HepG2 (cell line): ENCODE measurements around the gene FYTTD1. TPM values are rescaled to one million over a fixed set of nuclear protein-coding genes. Genes with fewer than 3 reads are reported as not detected.

Experiments used
- IKZF5 ChIP-seq: IDR thresholded peaks from 2 replicates; pipeline ENCODE4 v1.6.1; 2018; ENCODE audit warnings: missing genetic modification reagents, mild to moderate bottlenecking, missing compliant biosample characterization
- MBNL3 ChIP-seq: fragments of 250-450 bp; sonication (Bioruptor Pico); conservative IDR thresholded peaks from 2 replicates; pipeline ENCODE4 v1.8.0; 2022; ENCODE audit warnings: mild to moderate bottlenecking, inconsistent platforms
- MXI1 ChIP-seq: IDR thresholded peaks from 3 replicates; pipeline ENCODE4 v1.6.1; 2012; ENCODE audit warnings: low read depth, low read length, inconsistent platforms, borderline replicate concordance
- SKI ChIP-seq: fragments of 450-650 bp; IDR thresholded peaks from one replicate; pipeline ENCODE4 v1.6.1; 2018; ENCODE audit warnings: mild to moderate bottlenecking; ENCODE audit not compliant: partially characterized antibody
- U2AF2 ChIP-seq: fragments of 200-400 bp; formaldehyde crosslinking; IDR thresholded peaks from 2 replicates; pipeline ENCODE4 v1.6.1; 2017; ENCODE audit warnings: low read depth, mild to moderate bottlenecking, low read length
- USF2 ChIP-seq, 2 experiments: sonication (generic) in 1 of 2; formaldehyde crosslinking in 1 of 2; IDR thresholded peaks; 2 replicates each; pipeline versions ENCODE4 v1.5.1 to v1.6.1; 2011 to 2020; ENCODE audit warnings: borderline replicate concordance in 1 of 2, low read depth in 1 of 2, low read length in 1 of 2, mild to moderate bottlenecking in 1 of 2, missing genetic modification reagents in 1 of 2, moderate library complexity in 1 of 2
- YEATS4 ChIP-seq: sonication (generic); formaldehyde crosslinking; IDR thresholded peaks from 2 replicates; pipeline ENCODE4 v1.4.0; 2020; ENCODE audit warnings: missing genetic modification reagents, borderline replicate concordance
- ZFP1 ChIP-seq: IDR thresholded peaks from 2 replicates; pipeline ENCODE4 v1.6.1; 2016
- ZNF296 ChIP-seq: sonication (generic); formaldehyde crosslinking; conservative IDR thresholded peaks from 2 replicates; pipeline ENCODE4 v1.5.0; 2020; ENCODE audit warnings: mild to moderate bottlenecking, missing genetic modification reagents
- ZNF33B ChIP-seq: sonication (generic); formaldehyde crosslinking; IDR thresholded peaks from 2 replicates; pipeline ENCODE4 v1.5.1; 2020; ENCODE audit warnings: mild to moderate bottlenecking, missing genetic modification reagents
- ZNF788 ChIP-seq: sonication (generic); formaldehyde crosslinking; IDR thresholded peaks from 2 replicates; pipeline ENCODE4 v1.5.0; 2020; ENCODE audit warnings: mild to moderate bottlenecking, missing genetic modification reagents, borderline replicate concordance
- ZNF883 ChIP-seq: sonication (generic); formaldehyde crosslinking; IDR thresholded peaks from 2 replicates; pipeline ENCODE4 v1.5.1; 2020; ENCODE audit warnings: mild to moderate bottlenecking, missing genetic modification reagents; ENCODE audit errors: not compliant biosample characterization
- polyA plus RNA-seq, 8 experiments: library from polyadenylated mRNA; depleted of rRNA in 3 of 8; stranded (reverse) in 7 of 8; unstranded in 1 of 8; fragments of >200 nt; fragmentation: Illumina TruSeq in 4 of 8; extraction: Trizol in 4 of 8; gene quantifications; 2 replicates each; pipeline versions ENCODE4 v1.2.1 to v1.2.3, GENCODE V29; 2011 to 2016; ENCODE audit warnings: low read depth in 4 of 8, missing spikeins in 1 of 8, mixed read lengths in 1 of 8; ENCODE audit not compliant: insufficient read depth in 1 of 8
- total RNA-seq, 5 experiments: library from RNA; depleted of rRNA; stranded (reverse); fragments of >200 nt; fragmentation: Illumina TruSeq; extraction: Trizol; gene quantifications; 2 replicates each; pipeline ENCODE4 v1.2.3, GENCODE V29; 2016; ENCODE audit warnings: low read depth in 1 of 5
- TF ChIP-seq, protein P1 (sequence below): sonication (generic); formaldehyde crosslinking; IDR thresholded peaks from 2 replicates; pipeline ENCODE4 v1.5.0; 2020; ENCODE audit warnings: mild to moderate bottlenecking, missing genetic modification reagents
- TF ChIP-seq, protein P2 (sequence below): sonication (generic); formaldehyde crosslinking; IDR thresholded peaks from 2 replicates; pipeline ENCODE4 v1.4.0; 2020; ENCODE audit warnings: missing genetic modification reagents
- TF ChIP-seq, protein P3 (sequence below): sonication (generic); formaldehyde crosslinking; IDR thresholded peaks from 2 replicates; pipeline ENCODE4 v1.4.0; 2020; ENCODE audit warnings: low read depth, missing genetic modification reagents

The FYTTD1 gene
- total and polyA plus RNA-seq, 2 of the 13 experiments (the other 11 are each of a cell fraction or from before 2014, with no cell fraction given) = 6.5 to 28.8 TPM

DNA sequence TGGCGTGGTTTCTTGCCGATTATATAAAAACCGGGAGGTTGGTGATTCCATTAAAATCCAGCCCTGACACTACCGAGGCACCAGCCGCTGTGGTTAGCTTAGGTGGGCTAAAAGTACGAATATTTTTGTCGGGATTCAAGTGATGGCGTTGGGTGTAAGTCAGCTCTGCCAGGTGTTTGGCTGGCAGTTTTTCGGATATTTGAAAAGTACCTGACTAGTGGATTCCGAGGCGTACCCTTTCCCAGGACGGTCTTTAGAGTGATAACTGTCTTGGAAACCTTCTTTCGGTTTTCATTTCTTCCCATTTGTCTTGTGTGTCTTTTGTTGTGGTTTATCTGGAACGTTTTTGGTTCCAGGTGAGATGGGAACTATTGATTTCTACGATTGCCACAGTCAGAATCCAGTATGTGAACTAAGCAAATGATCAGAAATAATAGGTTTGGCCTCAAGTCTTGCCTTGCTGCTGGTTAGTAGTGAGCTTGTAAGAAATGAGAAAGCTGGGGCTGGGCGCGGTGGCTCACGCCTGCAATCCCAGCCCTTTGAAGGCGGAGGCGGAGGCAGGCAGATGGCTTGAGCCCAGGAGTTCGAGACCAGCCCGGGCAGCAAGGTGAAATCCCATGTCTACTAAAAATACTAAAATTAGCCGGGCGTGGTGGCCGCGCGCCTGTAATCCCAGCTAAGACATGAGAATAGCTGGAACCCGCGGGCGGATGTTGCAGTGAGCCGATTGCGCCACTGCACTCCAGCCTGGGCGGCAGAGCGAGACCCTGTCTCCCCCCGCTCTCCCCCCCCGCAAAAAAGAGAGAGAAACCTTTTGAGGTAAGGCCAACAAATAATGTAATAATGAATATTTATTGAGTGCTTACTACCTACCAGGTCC, 1.4 kb downstream of the FYTTD1 start (continued):
- no peak for TF ChIP-seq MBNL3 (CRISPR knock-in tag)
- TF ChIP-seq YEATS4 = peak; percentile 40; the same call in 1 of the 2 replicates
- TF ChIP-seq MXI1 = no peak
- TF ChIP-seq ZNF883 = no peak
- TF ChIP-seq, protein P1, sequence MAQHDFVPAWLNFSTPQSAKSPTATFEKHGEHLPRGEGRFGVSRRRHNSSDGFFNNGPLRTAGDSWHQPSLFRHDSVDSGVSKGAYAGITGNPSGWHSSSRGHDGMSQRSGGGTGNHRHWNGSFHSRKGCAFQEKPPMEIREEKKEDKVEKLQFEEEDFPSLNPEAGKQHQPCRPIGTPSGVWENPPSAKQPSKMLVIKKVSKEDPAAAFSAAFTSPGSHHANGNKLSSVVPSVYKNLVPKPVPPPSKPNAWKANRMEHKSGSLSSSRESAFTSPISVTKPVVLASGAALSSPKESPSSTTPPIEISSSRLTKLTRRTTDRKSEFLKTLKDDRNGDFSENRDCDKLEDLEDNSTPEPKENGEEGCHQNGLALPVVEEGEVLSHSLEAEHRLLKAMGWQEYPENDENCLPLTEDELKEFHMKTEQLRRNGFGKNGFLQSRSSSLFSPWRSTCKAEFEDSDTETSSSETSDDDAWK (CRISPR knock-in tag) = no peak
- TF ChIP-seq U2AF2 = no peak
- TF ChIP-seq ZNF788 (CRISPR knock-in tag) = no peak
- TF ChIP-seq, protein P2, sequence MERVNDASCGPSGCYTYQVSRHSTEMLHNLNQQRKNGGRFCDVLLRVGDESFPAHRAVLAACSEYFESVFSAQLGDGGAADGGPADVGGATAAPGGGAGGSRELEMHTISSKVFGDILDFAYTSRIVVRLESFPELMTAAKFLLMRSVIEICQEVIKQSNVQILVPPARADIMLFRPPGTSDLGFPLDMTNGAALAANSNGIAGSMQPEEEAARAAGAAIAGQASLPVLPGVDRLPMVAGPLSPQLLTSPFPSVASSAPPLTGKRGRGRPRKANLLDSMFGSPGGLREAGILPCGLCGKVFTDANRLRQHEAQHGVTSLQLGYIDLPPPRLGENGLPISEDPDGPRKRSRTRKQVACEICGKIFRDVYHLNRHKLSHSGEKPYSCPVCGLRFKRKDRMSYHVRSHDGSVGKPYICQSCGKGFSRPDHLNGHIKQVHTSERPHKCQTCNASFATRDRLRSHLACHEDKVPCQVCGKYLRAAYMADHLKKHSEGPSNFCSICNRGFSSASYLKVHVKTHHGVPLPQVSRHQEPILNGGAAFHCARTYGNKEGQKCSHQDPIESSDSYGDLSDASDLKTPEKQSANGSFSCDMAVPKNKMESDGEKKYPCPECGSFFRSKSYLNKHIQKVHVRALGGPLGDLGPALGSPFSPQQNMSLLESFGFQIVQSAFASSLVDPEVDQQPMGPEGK (CRISPR knock-in tag) = peak; percentile 91
- TF ChIP-seq ZNF296 = no peak
- TF ChIP-seq IKZF5 = no peak
- no peak for TF ChIP-seq USF2 (IDR thresholded peaks at IDR 0.05; ENCODE audit: low read depth, low read length)
- no peak for TF ChIP-seq USF2 (CRISPR knock-in tag; IDR thresholded peaks at IDR 0.05; ENCODE audit: borderline replicate concordance)
- TF ChIP-seq ZNF33B (CRISPR knock-in tag) = no peak
- no peak for TF ChIP-seq SKI
- TF ChIP-seq, protein P3, sequence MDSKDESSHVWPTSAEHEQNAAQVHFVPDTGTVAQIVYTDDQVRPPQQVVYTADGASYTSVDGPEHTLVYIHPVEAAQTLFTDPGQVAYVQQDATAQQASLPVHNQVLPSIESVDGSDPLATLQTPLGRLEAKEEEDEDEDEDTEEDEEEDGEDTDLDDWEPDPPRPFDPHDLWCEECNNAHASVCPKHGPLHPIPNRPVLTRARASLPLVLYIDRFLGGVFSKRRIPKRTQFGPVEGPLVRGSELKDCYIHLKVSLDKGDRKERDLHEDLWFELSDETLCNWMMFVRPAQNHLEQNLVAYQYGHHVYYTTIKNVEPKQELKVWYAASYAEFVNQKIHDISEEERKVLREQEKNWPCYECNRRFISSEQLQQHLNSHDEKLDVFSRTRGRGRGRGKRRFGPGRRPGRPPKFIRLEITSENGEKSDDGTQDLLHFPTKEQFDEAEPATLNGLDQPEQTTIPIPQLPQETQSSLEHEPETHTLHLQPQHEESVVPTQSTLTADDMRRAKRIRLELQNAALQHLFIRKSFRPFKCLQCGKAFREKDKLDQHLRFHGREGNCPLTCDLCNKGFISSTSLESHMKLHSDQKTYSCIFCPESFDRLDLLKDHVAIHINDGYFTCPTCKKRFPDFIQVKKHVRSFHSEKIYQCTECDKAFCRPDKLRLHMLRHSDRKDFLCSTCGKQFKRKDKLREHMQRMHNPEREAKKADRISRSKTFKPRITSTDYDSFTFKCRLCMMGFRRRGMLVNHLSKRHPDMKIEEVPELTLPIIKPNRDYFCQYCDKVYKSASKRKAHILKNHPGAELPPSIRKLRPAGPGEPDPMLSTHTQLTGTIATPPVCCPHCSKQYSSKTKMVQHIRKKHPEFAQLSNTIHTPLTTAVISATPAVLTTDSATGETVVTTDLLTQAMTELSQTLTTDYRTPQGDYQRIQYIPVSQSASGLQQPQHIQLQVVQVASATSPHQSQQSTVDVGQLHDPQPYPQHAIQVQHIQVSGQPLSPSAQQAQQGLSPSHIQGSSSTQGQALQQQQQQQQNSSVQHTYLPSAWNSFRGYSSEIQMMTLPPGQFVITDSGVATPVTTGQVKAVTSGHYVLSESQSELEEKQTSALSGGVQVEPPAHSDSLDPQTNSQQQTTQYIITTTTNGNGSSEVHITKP (CRISPR knock-in tag) = no peak
- no peak for TF ChIP-seq ZFP1
